Osteocyte (in vitro differentiated cells): ENCODE measurements around the gene ANKRD44. TPM values are rescaled to one million over a fixed set of nuclear protein-coding genes. Genes with fewer than 3 reads are reported as not detected.

Experiments used
- DNase-seq: peaks from one replicate; pipeline ENCODE4 v3.0.0; 2021; ENCODE audit warnings: mixed read lengths; ENCODE audit not compliant: unreplicated experiment; ENCODE audit errors: extremely low spot score
- H3K27ac Mint-ChIP-seq: one replicate; pipeline ENCODE4 v1.8.0; 2021; ENCODE audit warnings: mild to moderate bottlenecking, mixed read lengths; ENCODE audit not compliant: unreplicated experiment
- H3K27me3 Mint-ChIP-seq: one replicate; pipeline ENCODE4 v1.8.0; 2021; ENCODE audit warnings: mixed read lengths; ENCODE audit not compliant: unreplicated experiment
- H3K36me3 Mint-ChIP-seq: one replicate; pipeline ENCODE4 v1.8.0; 2021; ENCODE audit warnings: mixed read lengths; ENCODE audit not compliant: unreplicated experiment
- H3K4me1 Mint-ChIP-seq: one replicate; pipeline ENCODE4 v1.8.0; 2021; ENCODE audit warnings: mixed read lengths; ENCODE audit not compliant: unreplicated experiment
- H3K4me3 Mint-ChIP-seq: one replicate; pipeline ENCODE4 v1.8.0; 2021; ENCODE audit warnings: mild to moderate bottlenecking, moderate library complexity, mixed read lengths; ENCODE audit not compliant: unreplicated experiment
- H3K9me3 Mint-ChIP-seq: one replicate; pipeline ENCODE4 v1.8.0; 2021; ENCODE audit warnings: mixed read lengths; ENCODE audit not compliant: unreplicated experiment
- CTCF ChIP-seq: fragments of 200-600 bp; sonication (generic); IDR thresholded peaks from 2 replicates; pipeline ENCODE4 v1.5.0; 2021; ENCODE audit warnings: antibody characterized with exemption, mild to moderate bottlenecking, moderate library complexity
- total RNA-seq: library from RNA; stranded (reverse); gene quantifications from 2 replicates; pipeline ENCODE4 v1.2.1, GENCODE V29; 2021

ANKRD44 gene
- total RNA-seq, 1 donor from 2014 or later = 16.6 TPM

GRCh38 chr2:197248623-197249022, 62.0 kb downstream of the ANKRD44 start:
- no peak for TF ChIP-seq CTCF
- Mint-ChIP-seq H3K4me3 (no peak overlapping the region), H3K27me3 (no peaks in the 10 kb centered on the region), H3K36me3 (peaks cover 3% of the 10 kb centered on the region), H3K27ac (no peak overlapping the region), H3K4me1 (peaks cover 24% of the 10 kb centered on the region), H3K9me3 (no peaks in the 10 kb centered on the region)
- DNase-seq = no peak

GRCh38 chr2:197248001-197248401, 62.6 kb downstream of the ANKRD44 start:
- Mint-ChIP-seq H3K36me3 (peaks cover 3% of the 10 kb centered on the region), H3K27ac (no peak overlapping the region), H3K4me3 (no peak overlapping the region), H3K9me3 (no peaks in the 10 kb centered on the region), H3K27me3 (no peaks in the 10 kb centered on the region), H3K4me1 (peaks cover 24% of the 10 kb centered on the region)
- TF ChIP-seq CTCF = no peak
- DNase-seq = no peak

GRCh38 chr2:197247083-197247482, 63.5 kb downstream of the ANKRD44 start:
- peaks cover 22% of the 10 kb centered on the region for H3K4me1 Mint-ChIP-seq
- peaks cover 3% of the 10 kb centered on the region for H3K36me3 Mint-ChIP-seq
- TF ChIP-seq CTCF = no peak
- H3K9me3 Mint-ChIP-seq = no peaks in the 10 kb centered on the region
- H3K4me3 Mint-ChIP-seq = no peak overlapping the region
- DNase-seq = no peak
- H3K27ac Mint-ChIP-seq = no peak overlapping the region
- no peaks in the 10 kb centered on the region for H3K27me3 Mint-ChIP-seq

- no peak for TF ChIP-seq CTCF
- Mint-ChIP-seq H3K36me3 (peaks cover 3% of the 10 kb centered on the region), H3K9me3 (no peaks in the 10 kb centered on the region), H3K27me3 (no peaks in the 10 kb centered on the region), H3K4me3 (no peak overlapping the region), H3K27ac (no peak overlapping the region), H3K4me1 (peaks cover 15% of the 10 kb centered on the region)
- no peak for DNase-seq
Measured at GRCh38 chr2:197245829-197246804, 64.5 kb downstream of the ANKRD44 start.

- DNase-seq = no peak
- H3K27me3 Mint-ChIP-seq = no peaks in the 10 kb centered on the region
- H3K36me3 Mint-ChIP-seq = peaks cover 3% of the 10 kb centered on the region
- no peaks in the 10 kb centered on the region for H3K9me3 Mint-ChIP-seq
- TF ChIP-seq CTCF = no peak
- H3K27ac Mint-ChIP-seq = no peak overlapping the region
- peaks cover 8% of the 10 kb centered on the region for H3K4me1 Mint-ChIP-seq
- no peak overlapping the region for H3K4me3 Mint-ChIP-seq
Measured at GRCh38 chr2:197244349-197244748, 66.2 kb downstream of the ANKRD44 start.
